HG03135 (cell line): ENCODE measurements around the gene SLC37A1.
"Not testable (repeated sequence)": the region's sequence is repeated elsewhere in the genome, so short reads cannot be mapped to it uniquely, and the experiment has no call there.

Experiments
- ATAC-seq: cut with Tn5 transposase; IDR thresholded peaks from one replicate; pipeline ENCODE4 v1.9.1; 2021; ENCODE audit warnings: mild to moderate bottlenecking, moderate library complexity; ENCODE audit not compliant: unreplicated experiment

SLC37A1 gene

GRCh38 chr21:42612390-42612789 is 98.7 kb downstream of the SLC37A1 start:
- ATAC-seq = no peak

GRCh38 chr21:42613756-42614155 is 100.1 kb downstream of the SLC37A1 start:
- no peak for ATAC-seq

- ATAC-seq = no peak
These were observed 100.7 kb downstream of the SLC37A1 start for GRCh38 chr21:42614396-42614795.

GRCh38 chr21:42614811-42615351 is 101.2 kb downstream of the SLC37A1 start:
- ATAC-seq = no peak

- ATAC-seq = not testable (repeated sequence)
These were observed 101.7 kb downstream of the SLC37A1 start for GRCh38 chr21:42615377-42615776.

- no peak for ATAC-seq
These were observed 102.3 kb downstream of the SLC37A1 start for GRCh38 chr21:42615924-42616323.

- ATAC-seq = no peak
These were observed 102.8 kb downstream of the SLC37A1 start for GRCh38 chr21:42616446-42616845.

- no peak for ATAC-seq
These were observed 103.3 kb downstream of the SLC37A1 start for GRCh38 chr21:42616941-42617340.

- ATAC-seq = no peak
These were observed 103.8 kb downstream of the SLC37A1 start for GRCh38 chr21:42617486-42617885.

- ATAC-seq = no peak
These were observed 105.1 kb downstream of the SLC37A1 start for GRCh38 chr21:42618707-42619102.

GRCh38 chr21:42619166-42619565 is 105.5 kb downstream of the SLC37A1 start:
- no peak for ATAC-seq

- no peak for ATAC-seq
These were observed 106.2 kb downstream of the SLC37A1 start for GRCh38 chr21:42619841-42620240.

GRCh38 chr21:42621166-42621818 is 107.6 kb downstream of the SLC37A1 start:
- ATAC-seq = no peak

GRCh38 chr21:42621819-42622177 is 108.1 kb downstream of the SLC37A1 start:
- ATAC-seq = no peak

GRCh38 chr21:42622284-42622683 is 108.6 kb downstream of the SLC37A1 start:
- no peak for ATAC-seq

- ATAC-seq = no peak
These were observed 110.0 kb downstream of the SLC37A1 start for GRCh38 chr21:42623694-42624093.

- no peak for ATAC-seq
These were observed 110.6 kb downstream of the SLC37A1 start for GRCh38 chr21:42624095-42624790.

- ATAC-seq = no peak
These were observed 111.3 kb downstream of the SLC37A1 start for GRCh38 chr21:42624936-42625335.

- ATAC-seq = no peak
These were observed 112.5 kb downstream of the SLC37A1 start for GRCh38 chr21:42626171-42626570.

GRCh38 chr21:42627527-42628289 is 114.1 kb downstream of the SLC37A1 start:
- ATAC-seq = no peak

- ATAC-seq = not testable (repeated sequence)
These were observed 114.9 kb downstream of the SLC37A1 start for GRCh38 chr21:42628466-42629061.
